Ovary (tissue), 3 donors: ENCODE data around the gene SRSF9.

Source experiments
- EP300 ChIP-seq: sonication (generic); formaldehyde crosslinking; IDR thresholded peaks from one replicate; pipeline ENCODE4 v1.6.1; 2017; ENCODE audit warnings: antibody characterized with exemption
- TF ChIP-seq, protein P1 (sequence below), 3 donors: fragments of 450-650 bp in 2 of 3; fragments of 200-600 bp in 1 of 3; IDR thresholded peaks; one replicate each; pipeline versions ENCODE4 v1.5.1 to v1.8.0; 2016 to 2022; ENCODE audit warnings: antibody characterized with exemption in 3 of 3, mild to moderate bottlenecking in 1 of 3
- donor health status: DM: no; HTN: no; CAD: no.

DNA sequence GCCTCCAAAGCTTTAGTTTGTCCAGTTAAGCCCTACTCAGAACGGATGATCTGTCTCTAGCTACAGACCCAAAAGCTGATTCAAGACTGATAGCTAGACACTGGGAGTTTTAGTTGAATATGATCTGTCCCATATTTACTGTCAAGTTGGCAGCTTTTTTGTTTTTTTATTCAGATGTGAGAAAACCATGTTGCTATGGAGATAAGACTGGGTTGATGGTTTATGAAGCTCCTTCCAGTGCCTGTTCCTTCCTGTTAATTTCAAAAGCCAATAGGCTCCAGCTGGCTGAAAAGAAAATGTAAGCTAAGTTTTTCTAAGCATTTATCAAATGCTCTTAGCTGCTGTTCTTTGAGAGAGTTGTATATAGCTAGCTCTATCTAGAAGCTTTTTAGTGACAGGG is 31.0 kb upstream of the SRSF9 start:
- TF ChIP-seq, protein P1, sequence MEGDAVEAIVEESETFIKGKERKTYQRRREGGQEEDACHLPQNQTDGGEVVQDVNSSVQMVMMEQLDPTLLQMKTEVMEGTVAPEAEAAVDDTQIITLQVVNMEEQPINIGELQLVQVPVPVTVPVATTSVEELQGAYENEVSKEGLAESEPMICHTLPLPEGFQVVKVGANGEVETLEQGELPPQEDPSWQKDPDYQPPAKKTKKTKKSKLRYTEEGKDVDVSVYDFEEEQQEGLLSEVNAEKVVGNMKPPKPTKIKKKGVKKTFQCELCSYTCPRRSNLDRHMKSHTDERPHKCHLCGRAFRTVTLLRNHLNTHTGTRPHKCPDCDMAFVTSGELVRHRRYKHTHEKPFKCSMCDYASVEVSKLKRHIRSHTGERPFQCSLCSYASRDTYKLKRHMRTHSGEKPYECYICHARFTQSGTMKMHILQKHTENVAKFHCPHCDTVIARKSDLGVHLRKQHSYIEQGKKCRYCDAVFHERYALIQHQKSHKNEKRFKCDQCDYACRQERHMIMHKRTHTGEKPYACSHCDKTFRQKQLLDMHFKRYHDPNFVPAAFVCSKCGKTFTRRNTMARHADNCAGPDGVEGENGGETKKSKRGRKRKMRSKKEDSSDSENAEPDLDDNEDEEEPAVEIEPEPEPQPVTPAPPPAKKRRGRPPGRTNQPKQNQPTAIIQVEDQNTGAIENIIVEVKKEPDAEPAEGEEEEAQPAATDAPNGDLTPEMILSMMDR (IDR thresholded peaks at IDR 0.05) = no peak
- TF ChIP-seq EP300 = no peak
